Type B pancreatic cell (in vitro differentiated cells): ENCODE results near the gene TPM1. TPM values are rescaled to one million over a fixed set of nuclear protein-coding genes. Genes with fewer than 3 reads are reported as not detected.

ENCODE experiments used
- DNase-seq: peaks from one replicate; pipeline ENCODE4 v3.0.0; 2021; ENCODE audit warnings: mixed read lengths; ENCODE audit not compliant: unreplicated experiment; ENCODE audit errors: extremely low spot score
- H3K27ac Mint-ChIP-seq: 2 replicates; pipeline ENCODE4 v1.8.0; 2021; ENCODE audit warnings: mild to moderate bottlenecking, mixed read lengths
- H3K27me3 Mint-ChIP-seq: 2 replicates; pipeline ENCODE4 v1.8.0; 2021; ENCODE audit warnings: mixed read lengths
- H3K36me3 Mint-ChIP-seq: 2 replicates; pipeline ENCODE4 v1.8.0; 2021; ENCODE audit warnings: mixed read lengths
- H3K4me1 Mint-ChIP-seq: one replicate; pipeline ENCODE4 v1.8.0; 2021; ENCODE audit warnings: mixed read lengths; ENCODE audit not compliant: unreplicated experiment
- H3K4me3 Mint-ChIP-seq: 2 replicates; pipeline ENCODE4 v1.8.0; 2021; ENCODE audit warnings: mild to moderate bottlenecking, mixed read lengths
- H3K9me3 Mint-ChIP-seq: 2 replicates; pipeline ENCODE4 v1.8.0; 2021; ENCODE audit warnings: mixed read lengths
- total RNA-seq: library from RNA; stranded (reverse); gene quantifications from 2 replicates; pipeline ENCODE4 v1.2.1, GENCODE V29; 2021; ENCODE audit warnings: low replicate concordance
- TF ChIP-seq, protein P1 (sequence below): fragments of 200-600 bp; sonication (generic); conservative IDR thresholded peaks from 2 replicates; pipeline ENCODE4 v1.5.0; 2021; ENCODE audit warnings: antibody characterized with exemption, mild to moderate bottlenecking

Gene TPM1
- total RNA-seq, 1 donor from 2014 or later = 447 TPM

DNA sequence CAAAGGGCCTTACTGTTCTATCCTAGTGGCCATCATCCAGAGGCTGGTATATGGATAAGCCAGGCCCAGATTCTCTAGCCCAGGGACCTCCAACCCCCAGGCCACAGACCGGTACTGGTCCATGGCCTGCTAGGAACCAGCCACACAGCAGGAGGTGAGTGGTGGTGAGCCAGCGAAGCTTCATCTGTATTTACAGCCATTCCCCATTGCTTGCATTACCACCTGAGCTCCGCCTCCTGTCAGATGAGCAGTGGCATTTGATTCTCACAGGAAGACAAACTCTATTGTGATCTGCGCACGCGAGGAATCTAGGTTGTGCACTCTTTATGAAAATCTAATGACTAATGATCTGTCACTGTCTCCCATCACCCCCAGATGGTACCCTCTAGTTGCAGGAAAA is 30.1 kb upstream of the TPM1 start:
- Mint-ChIP-seq H3K27me3 (no peaks in the 10 kb centered on the region), H3K36me3 (no peaks in the 10 kb centered on the region), H3K27ac (no peak overlapping the region), H3K4me1 (peaks cover 26% of the 10 kb centered on the region), H3K4me3 (no peak overlapping the region), H3K9me3 (peaks cover 7% of the 10 kb centered on the region)
- TF ChIP-seq, protein P1, sequence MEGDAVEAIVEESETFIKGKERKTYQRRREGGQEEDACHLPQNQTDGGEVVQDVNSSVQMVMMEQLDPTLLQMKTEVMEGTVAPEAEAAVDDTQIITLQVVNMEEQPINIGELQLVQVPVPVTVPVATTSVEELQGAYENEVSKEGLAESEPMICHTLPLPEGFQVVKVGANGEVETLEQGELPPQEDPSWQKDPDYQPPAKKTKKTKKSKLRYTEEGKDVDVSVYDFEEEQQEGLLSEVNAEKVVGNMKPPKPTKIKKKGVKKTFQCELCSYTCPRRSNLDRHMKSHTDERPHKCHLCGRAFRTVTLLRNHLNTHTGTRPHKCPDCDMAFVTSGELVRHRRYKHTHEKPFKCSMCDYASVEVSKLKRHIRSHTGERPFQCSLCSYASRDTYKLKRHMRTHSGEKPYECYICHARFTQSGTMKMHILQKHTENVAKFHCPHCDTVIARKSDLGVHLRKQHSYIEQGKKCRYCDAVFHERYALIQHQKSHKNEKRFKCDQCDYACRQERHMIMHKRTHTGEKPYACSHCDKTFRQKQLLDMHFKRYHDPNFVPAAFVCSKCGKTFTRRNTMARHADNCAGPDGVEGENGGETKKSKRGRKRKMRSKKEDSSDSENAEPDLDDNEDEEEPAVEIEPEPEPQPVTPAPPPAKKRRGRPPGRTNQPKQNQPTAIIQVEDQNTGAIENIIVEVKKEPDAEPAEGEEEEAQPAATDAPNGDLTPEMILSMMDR = no peak
- no peak for DNase-seq

DNA sequence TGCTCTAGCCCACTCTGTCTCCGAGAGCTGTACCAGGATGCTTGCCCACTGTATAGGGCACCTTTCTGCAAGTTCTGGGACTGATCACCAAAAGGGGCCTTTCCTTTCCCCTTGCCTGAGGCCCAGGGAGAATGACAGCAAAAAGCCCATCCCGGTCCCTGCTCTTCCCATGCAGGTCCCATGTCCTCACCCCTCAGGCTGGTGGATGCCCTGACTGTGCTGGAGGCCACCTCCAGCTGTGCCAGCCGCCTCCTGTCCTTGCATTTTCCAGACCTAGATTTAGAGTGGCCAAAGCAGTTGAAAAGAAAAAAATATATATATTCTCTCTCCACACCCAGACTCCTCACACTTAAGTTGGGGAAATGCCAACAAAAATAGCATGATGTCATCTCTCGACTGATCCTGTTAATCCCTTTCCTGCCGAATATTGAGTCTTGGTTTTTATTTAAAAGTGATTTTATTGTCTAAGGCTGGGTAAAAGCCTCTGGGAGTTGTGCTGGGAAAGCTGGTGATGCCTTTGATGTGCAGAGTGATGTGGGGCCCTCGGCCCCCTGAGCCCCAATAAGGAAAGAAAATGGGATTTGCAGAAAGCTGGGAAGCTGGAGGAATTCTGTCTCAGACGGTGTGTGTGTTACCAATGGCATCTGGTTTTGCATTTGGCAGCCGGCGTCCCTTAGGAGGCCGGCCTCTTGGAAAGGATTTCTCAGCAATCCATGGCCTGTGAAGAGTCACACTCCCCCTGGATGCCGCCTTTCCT is 29.3 kb upstream of the TPM1 start:
- H3K36me3 Mint-ChIP-seq = no peaks in the 10 kb centered on the region
- H3K9me3 Mint-ChIP-seq = peaks cover 7% of the 10 kb centered on the region
- TF ChIP-seq, protein P1 = no peak
- no peak for DNase-seq
- no peak overlapping the region for H3K27ac Mint-ChIP-seq
- no peaks in the 10 kb centered on the region for H3K27me3 Mint-ChIP-seq
- peaks cover 26% of the 10 kb centered on the region for H3K4me1 Mint-ChIP-seq
- H3K4me3 Mint-ChIP-seq = no peak overlapping the region

DNA sequence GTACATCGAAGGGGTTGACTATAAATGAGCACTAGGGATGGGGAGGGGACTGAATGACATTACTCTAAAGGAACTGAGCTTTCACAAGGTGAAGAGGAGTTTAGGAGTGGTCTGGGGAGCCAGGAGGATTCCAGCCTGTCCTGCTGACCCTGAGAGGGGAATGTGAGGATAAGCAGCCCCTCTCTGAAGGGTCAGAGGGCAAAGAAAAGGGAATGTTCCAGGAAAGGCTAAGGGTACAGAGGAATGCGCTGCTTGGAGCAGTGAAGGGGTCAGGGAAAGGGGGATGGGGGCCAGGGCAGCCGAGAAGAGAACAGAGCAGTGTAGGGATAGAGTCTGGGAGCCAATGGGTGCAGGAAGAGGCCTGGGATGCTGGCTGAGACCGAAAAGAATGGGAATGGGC is 28.0 kb upstream of the TPM1 start:
- H3K4me1 Mint-ChIP-seq = peaks cover 31% of the 10 kb centered on the region
- no peaks in the 10 kb centered on the region for H3K27me3 Mint-ChIP-seq
- DNase-seq = no peak
- H3K36me3 Mint-ChIP-seq = no peaks in the 10 kb centered on the region
- peaks cover 10% of the 10 kb centered on the region for H3K9me3 Mint-ChIP-seq
- H3K27ac Mint-ChIP-seq = no peak overlapping the region
- H3K4me3 Mint-ChIP-seq = no peak overlapping the region
- TF ChIP-seq, protein P1 = no peak

DNA sequence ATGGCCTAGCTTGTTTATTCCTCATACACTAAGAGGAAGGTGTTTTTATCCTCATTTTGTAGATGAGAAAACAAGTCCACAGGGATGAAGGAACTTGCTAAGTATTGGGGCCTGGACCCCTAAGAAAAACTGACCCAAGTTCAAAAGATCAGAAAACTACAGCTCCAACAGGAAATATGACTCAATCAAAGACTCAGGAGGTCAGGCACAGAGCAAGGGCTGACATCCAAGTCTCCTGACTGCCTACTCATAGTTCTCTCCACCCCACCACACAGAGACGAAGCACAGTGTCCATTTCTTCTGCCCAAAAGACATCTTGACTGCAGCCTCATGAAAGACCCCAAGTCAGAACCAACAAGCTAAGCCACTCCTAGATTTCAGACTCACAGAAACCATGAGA is 26.9 kb upstream of the TPM1 start:
- no peaks in the 10 kb centered on the region for H3K27me3 Mint-ChIP-seq
- TF ChIP-seq, protein P1 = no peak
- no peak overlapping the region for H3K27ac Mint-ChIP-seq
- DNase-seq = no peak
- H3K4me1 Mint-ChIP-seq = peaks cover 40% of the 10 kb centered on the region
- peaks cover 10% of the 10 kb centered on the region for H3K9me3 Mint-ChIP-seq
- H3K4me3 Mint-ChIP-seq = no peak overlapping the region
- no peaks in the 10 kb centered on the region for H3K36me3 Mint-ChIP-seq

DNA sequence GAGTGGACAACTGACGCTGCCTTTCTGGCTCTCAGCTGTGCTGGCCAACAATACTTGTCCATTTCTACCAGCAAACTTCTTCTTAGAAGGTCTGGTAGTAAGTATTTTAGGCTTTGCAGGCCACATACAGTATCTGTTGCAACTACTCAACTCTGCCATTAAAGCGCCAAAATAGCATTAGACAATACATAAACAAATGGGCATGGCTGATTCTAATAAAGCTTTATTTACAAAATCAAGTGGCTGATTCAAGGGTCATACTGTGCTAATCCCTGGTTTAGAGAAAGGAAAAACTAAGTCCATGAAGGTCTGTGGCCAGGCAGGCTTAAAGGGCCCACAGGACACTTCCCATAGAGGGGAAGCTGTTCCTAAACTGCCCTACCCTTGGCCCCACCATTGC is 26.3 kb upstream of the TPM1 start:
- no peaks in the 10 kb centered on the region for H3K36me3 Mint-ChIP-seq
- no peak for DNase-seq
- no peak overlapping the region for H3K4me3 Mint-ChIP-seq
- no peaks in the 10 kb centered on the region for H3K27me3 Mint-ChIP-seq
- peaks cover 40% of the 10 kb centered on the region for H3K4me1 Mint-ChIP-seq
- no peak overlapping the region for H3K27ac Mint-ChIP-seq
- peaks cover 10% of the 10 kb centered on the region for H3K9me3 Mint-ChIP-seq
- TF ChIP-seq, protein P1 = no peak
